HUES64 (cell line): ENCODE results near the gene MCTP2.

Source experiments
- H3K27ac ChIP-seq: 2 replicates; pipeline ENCODE4 v1.7.0; 2013; ENCODE audit warnings: low read depth, low read length, inconsistent platforms
- H3K27me3 ChIP-seq: 2 replicates; pipeline ENCODE4 v1.6.1; 2013; ENCODE audit warnings: mild to moderate bottlenecking, low read length; ENCODE audit not compliant: insufficient read depth
- H3K36me3 ChIP-seq: 2 replicates; pipeline ENCODE4 v1.6.1; 2013; ENCODE audit warnings: mild to moderate bottlenecking, low read length; ENCODE audit not compliant: insufficient read depth
- H3K4me1 ChIP-seq: 2 replicates; pipeline ENCODE4 v1.6.1; 2013; ENCODE audit warnings: mild to moderate bottlenecking, low read length, moderate library complexity; ENCODE audit not compliant: insufficient read depth
- H3K4me3 ChIP-seq: 2 replicates; pipeline ENCODE4 v1.5.1; 2013; ENCODE audit warnings: mild to moderate bottlenecking, low read length, moderate library complexity
- H3K9ac ChIP-seq: 2 replicates; pipeline ENCODE4 v1.6.1; 2013; ENCODE audit warnings: mild to moderate bottlenecking, low read depth, low read length
- H3K9me3 ChIP-seq: 2 replicates; pipeline ENCODE4 v1.6.1; 2013; ENCODE audit warnings: low read depth, low read length; ENCODE audit not compliant: insufficient read depth
- WGBS: fragments of 150-250, 120-280 bp; methylation state at CpG from one replicate; pipeline ENCODE4 v1.1.7; 2013; ENCODE audit warnings: missing lambda C conversion rate; 5-methylcytosine and 5-hydroxymethylcytosine counted together

MCTP2 gene

DNA sequence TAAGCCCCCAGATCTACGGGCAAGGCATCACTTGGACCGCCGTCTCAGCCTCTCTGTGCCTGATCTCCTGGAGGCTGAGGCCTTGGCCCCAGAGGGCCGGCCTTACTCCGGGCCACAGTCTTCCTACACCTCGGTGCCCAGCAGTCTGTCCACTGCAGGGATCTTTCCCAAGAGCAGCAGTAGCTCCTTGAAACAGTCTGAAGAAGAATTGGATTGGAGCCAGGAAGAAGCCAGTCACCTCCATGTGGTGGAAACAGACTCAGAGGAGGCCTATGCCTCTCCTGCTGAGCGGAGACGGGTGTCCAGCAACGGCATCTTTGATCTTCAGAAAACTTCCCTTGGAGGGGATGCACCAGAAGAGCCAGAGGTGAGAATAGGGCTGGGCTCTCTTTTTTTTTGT, 67.0 kb downstream of the MCTP2 start:
- no peaks in the 10 kb centered on the region for H3K27me3 ChIP-seq
- no peak overlapping the region for H3K4me3 ChIP-seq
- WGBS = 95% methylated on average over 9 of the region's 9 CpGs
- no peaks in the 10 kb centered on the region for H3K9me3 ChIP-seq
- no peaks in the 10 kb centered on the region for H3K36me3 ChIP-seq
- H3K27ac ChIP-seq = no peak overlapping the region
- no peaks in the 10 kb centered on the region for H3K4me1 ChIP-seq
- H3K9ac ChIP-seq = no peak overlapping the region

DNA sequence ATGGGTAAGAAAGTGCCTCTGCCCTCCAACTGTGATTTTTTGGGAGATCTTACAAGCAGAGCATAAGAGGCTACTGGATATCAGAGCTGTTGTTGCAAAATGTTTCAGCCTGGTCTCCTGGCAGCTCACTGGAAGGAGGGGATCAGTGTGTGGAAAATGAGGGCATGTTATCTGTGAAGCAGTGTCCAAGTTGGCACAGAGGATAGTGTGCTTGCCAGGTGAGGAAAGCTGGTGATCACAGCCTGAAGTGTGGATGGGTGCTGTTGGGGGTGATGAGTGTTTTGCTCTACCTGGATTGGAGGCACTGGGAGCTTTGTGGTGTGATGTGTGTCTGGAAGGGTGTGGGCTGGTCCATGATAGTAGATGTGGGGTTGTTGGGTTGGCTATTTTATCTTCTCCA, 69.3 kb downstream of the MCTP2 start:
- Histone ChIP-seq H3K9ac (no peak overlapping the region), H3K27ac (no peak overlapping the region)

DNA sequence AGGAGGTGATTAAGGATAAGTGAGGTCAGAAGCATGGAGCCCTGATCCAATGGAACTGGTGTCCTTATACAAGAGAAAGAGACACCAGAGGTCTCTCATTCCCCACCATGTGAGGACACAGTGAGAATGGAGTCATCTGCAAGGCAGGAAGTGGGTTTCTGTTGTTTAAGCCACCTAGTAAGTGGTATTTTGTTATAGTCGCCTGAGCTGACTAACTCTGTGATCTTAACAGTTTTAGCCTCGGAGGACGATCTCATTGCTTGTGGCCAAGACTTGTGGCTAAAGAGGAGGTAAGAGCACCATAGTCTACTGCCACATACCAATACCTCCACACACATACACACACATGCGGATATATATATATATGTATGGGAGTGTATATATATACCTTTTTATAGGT, 73.8 kb downstream of the MCTP2 start:
- H3K27ac ChIP-seq = no peak overlapping the region

More for the DNA sequence above, 69.3 kb downstream of the MCTP2 start:
- no peak overlapping the region for H3K4me3 ChIP-seq
- H3K27me3 ChIP-seq = no peaks in the 10 kb centered on the region
- no peaks in the 10 kb centered on the region for H3K9me3 ChIP-seq
- H3K4me1 ChIP-seq = no peaks in the 10 kb centered on the region
- H3K36me3 ChIP-seq = no peaks in the 10 kb centered on the region

DNA sequence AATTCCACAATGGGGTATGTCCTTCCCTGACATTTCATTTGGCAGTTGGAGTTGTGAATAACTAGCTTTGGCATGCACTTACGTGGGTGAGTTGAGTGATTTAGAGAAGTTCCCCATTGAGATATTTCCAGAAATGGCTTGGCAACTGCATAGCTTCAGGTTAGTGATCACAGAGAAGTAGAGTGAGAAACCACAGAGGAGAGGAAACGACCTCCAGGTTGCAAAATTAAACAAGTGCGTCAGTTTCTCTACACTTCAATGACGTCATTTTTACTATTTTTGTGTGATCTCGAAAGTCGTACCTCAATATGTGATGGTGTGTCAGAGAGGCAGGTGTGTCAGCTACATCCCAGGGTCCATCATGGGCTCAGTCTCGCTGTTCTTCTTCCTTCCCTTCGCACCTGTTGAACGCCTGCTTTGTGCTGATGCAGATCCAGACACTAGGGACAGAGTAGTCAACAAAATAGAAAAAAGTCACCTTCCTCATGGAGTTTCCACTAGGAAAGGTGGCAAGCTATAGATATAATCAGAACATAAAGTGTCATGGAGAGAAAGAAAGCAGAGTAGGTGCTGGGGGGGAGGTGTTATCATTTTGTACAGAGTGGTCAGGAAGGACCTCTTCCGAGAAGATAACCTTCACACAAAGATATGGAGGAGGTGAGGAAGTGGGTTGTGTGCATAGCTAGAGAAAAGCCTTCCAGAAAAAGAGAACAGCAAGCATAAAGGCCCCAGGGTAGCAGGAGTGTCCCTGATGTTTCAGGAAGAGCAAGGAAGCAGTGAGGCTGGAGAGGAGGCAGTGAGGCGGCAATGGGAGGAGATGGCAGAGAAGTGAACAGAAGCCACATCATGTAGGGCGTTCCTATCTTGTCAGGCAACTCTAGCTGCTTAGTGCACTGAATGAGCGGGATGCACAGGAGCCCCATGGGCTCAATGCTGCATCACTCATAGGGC, 75.6 kb downstream of the MCTP2 start:
- H3K9me3 ChIP-seq = no peaks in the 10 kb centered on the region
- H3K9ac ChIP-seq = no peak overlapping the region
- no peaks in the 10 kb centered on the region for H3K27me3 ChIP-seq
- H3K4me3 ChIP-seq = no peak overlapping the region
- H3K4me1 ChIP-seq = no peaks in the 10 kb centered on the region
- no peaks in the 10 kb centered on the region for H3K36me3 ChIP-seq
- 93% methylated on average over 13 of the region's 13 CpGs for WGBS
- no peak overlapping the region for H3K27ac ChIP-seq

More for the DNA sequence above, 73.8 kb downstream of the MCTP2 start:
- Histone ChIP-seq H3K9ac (no peak overlapping the region), H3K36me3 (no peaks in the 10 kb centered on the region), H3K9me3 (no peaks in the 10 kb centered on the region), H3K4me3 (no peak overlapping the region), H3K4me1 (no peaks in the 10 kb centered on the region), H3K27me3 (no peaks in the 10 kb centered on the region)
- 95% methylated on average over 3 of the region's 4 CpGs for WGBS

DNA sequence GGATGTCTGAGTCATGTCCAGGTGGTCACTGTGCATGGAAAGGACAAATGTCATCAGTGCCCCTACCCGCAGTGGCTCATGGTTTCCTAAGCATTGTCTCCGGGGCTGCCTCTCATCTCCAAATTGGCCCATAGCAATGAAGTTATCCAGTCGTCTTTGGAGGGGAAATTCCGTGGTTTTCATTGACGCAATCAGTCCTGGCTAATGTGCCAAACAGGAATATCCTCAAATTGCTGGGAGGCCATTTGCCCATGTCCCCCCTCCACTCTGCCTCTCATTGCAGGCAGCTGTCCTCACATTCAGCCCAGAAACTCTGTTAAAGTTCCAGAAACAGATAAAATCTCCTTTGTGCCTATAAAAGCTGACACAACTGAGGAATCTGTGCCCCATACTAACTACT, 81.6 kb downstream of the MCTP2 start:
- Histone ChIP-seq H3K27ac (no peak overlapping the region), H3K36me3 (no peaks in the 10 kb centered on the region), H3K4me1 (0 out of 2 replicates have a peak, but pooled peaks cover 10% of the 10 kb centered on the region), H3K27me3 (no peaks in the 10 kb centered on the region), H3K9me3 (no peaks in the 10 kb centered on the region), H3K9ac (no peak overlapping the region), H3K4me3 (no peak overlapping the region)
- WGBS = 93% methylated on average over 5 of the region's 5 CpGs

DNA sequence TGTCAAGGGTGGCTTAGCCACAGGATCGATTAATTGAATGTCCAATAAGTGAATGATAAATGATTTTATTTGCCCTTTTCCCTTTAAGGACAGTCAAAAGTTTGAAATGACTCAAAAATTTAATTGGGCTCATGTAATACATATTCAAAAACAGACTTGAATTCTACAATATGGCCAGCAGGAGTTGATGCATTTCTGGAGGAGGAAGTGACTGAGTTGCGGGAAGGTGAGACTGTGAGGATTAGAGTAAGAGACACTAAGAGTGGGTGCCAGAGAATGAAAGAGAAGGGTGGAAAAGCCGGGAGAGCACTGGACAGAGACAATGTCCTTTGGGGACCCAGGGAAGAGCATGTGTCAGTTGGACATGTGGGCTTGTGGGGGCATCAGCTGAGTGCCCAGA, 83.3 kb downstream of the MCTP2 start:
- Histone ChIP-seq H3K36me3 (no peaks in the 10 kb centered on the region), H3K27me3 (no peaks in the 10 kb centered on the region), H3K9ac (no peak overlapping the region), H3K4me1 (0 out of 2 replicates have a peak, but pooled peaks cover 10% of the 10 kb centered on the region), H3K27ac (no peak overlapping the region), H3K4me3 (no peak overlapping the region), H3K9me3 (no peaks in the 10 kb centered on the region)
- WGBS = 92% methylated on average over 3 of the region's 3 CpGs

DNA sequence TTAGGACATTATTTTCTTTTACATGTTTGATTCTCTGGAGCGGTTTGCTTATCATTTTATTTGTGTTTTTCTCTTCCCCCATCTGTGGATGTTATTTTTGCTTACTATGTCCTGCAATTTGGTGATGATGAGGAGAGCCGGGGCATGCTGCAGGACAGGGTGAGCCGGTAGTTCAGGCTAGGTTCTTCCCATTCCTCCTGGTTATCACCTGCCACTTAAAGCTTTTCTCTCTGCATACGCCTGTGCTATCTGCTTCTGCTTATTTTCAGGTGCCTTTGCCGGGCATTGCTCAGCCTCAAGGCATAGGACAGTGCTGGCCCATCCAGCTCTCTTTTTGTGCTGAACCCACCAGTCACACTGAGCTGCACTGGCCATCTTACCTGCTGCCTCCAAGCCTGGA, 85.8 kb downstream of the MCTP2 start:
- no peak overlapping the region for H3K4me3 ChIP-seq
- H3K9ac ChIP-seq = no peak overlapping the region
- H3K27me3 ChIP-seq = no peaks in the 10 kb centered on the region
- no peaks in the 10 kb centered on the region for H3K36me3 ChIP-seq
- 72% methylated on average over 4 of the region's 5 CpGs for WGBS
- no peaks in the 10 kb centered on the region for H3K9me3 ChIP-seq
- no peak overlapping the region for H3K27ac ChIP-seq
- 0 out of 2 replicates have a peak, but pooled peaks cover 10% of the 10 kb centered on the region for H3K4me1 ChIP-seq

DNA sequence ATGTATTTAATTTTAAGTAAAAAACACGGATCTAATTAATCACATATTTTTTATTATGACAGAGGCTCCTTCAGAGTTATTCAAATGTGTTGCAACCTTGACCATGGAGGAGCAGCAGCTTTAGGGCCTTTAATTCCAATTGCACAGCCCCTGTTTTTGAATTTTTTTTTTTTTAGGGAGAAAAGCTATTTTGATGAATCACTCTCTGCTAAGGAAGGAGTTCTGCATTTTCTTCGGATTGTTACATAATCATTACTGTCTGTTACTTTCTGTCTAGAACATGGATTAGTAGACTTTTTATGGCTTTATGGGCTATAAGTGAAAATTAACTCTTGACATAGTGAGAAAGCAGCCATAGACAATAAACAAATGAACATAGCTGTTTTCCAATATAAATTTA, 90.8 kb downstream of the MCTP2 start:
- H3K4me1 ChIP-seq = no peaks in the 10 kb centered on the region
- no peak overlapping the region for H3K4me3 ChIP-seq
- no peak overlapping the region for H3K9ac ChIP-seq
- H3K36me3 ChIP-seq = no peaks in the 10 kb centered on the region
- H3K27ac ChIP-seq = no peak overlapping the region
- H3K9me3 ChIP-seq = no peaks in the 10 kb centered on the region
- H3K27me3 ChIP-seq = no peaks in the 10 kb centered on the region
- 100% methylated on average over 2 of the region's 2 CpGs for WGBS

DNA sequence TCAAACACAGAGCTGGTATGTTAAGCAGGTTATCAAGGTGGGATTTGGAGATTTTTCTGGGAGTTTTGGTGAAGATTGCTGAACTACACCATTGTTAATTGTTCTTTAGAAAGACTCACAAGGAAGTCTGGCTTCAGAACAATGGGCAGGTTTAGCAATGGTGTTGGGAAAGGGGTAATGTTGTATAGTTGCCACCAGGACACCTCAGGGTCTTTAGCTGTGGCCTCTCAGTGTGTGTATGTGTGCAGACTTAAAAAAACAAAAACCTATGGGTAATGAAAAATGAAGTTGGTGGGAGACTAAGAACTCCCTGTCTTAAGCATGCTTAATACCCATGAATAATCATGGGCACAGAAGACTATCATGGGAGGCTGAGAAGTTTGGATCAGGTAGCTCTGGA, 91.7 kb downstream of the MCTP2 start:
- Histone ChIP-seq H3K9ac (no peak overlapping the region), H3K36me3 (no peaks in the 10 kb centered on the region), H3K4me3 (no peak overlapping the region), H3K9me3 (no peaks in the 10 kb centered on the region), H3K27ac (no peak overlapping the region), H3K27me3 (no peaks in the 10 kb centered on the region), H3K4me1 (no peaks in the 10 kb centered on the region)

DNA sequence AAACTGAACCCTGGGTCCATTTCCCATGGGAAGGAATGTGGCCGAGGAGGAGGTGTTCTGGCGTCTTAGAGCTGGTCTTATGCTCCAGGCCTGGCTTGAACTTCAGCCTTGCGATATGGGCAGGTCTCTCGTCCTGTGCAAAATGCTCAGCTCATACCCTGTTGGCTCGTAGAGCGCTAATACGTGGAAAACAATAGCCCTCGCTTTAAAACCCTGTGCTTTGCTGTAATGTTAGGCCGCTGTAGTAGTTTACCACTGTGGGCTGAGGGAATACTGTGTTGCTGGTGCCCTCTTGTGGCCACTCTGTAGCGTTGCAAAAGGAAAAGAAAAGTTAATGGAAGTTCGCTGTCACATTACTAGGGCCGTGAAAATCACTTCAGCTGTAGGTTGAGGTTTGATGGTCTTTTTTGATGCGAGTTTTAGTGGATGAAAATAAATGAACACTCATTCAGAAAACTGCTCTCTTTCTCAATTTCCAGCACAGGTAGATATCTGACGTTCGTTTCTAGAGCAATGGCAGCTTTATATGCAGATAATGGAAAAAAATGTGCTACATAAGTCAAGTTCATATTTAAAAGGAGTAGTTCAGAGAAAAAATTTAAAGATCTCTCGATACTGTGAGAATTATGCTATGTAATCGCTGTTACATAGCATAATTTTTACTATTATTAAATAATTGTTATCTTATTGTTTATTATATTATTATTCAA, 92.9 kb downstream of the MCTP2 start:
- 38% methylated on average over 16 of the region's 17 CpGs for WGBS
- Histone ChIP-seq H3K27ac (no peak overlapping the region), H3K27me3 (no peaks in the 10 kb centered on the region), H3K36me3 (no peaks in the 10 kb centered on the region), H3K4me3 (no peak overlapping the region), H3K9ac (no peak overlapping the region), H3K4me1 (no peaks in the 10 kb centered on the region), H3K9me3 (no peaks in the 10 kb centered on the region)
